OCI-LY3 (cell line): Measurements from ENCODE around the gene PSMG3.

Experiments used
- CTCF ChIP-seq: fragments of 200-600, 300-600 bp; sonication (generic); IDR thresholded peaks from 2 replicates; pipeline ENCODE4 v1.5.1; 2014; ENCODE audit warnings: antibody characterized with exemption, low read length, low read depth
- EZH2phosphoT487 ChIP-seq: fragments of 200-600 bp; shearing (Covaris generic); IDR thresholded peaks from 2 replicates; pipeline ENCODE4 v1.6.1; 2018; ENCODE audit warnings: antibody characterized with exemption, mixed run types, low read depth

- TF ChIP-seq CTCF = no peak
- TF ChIP-seq EZH2phosphoT487 = no peak
These were observed 15.3 kb downstream of the PSMG3 start for GRCh38 chr7:1554333-1555045.
